HuH-7.5 (cell line): ENCODE data around the gene CD247.
"Not testable (repeated sequence)": the region's sequence is repeated elsewhere in the genome, so short reads cannot be mapped to it uniquely, and the experiment has no call there.

Experiments
- DNase-seq: peaks from one replicate; pipeline ENCODE4 v3.0.0; 2011; ENCODE audit warnings: low spot score

Gene CD247

DNA sequence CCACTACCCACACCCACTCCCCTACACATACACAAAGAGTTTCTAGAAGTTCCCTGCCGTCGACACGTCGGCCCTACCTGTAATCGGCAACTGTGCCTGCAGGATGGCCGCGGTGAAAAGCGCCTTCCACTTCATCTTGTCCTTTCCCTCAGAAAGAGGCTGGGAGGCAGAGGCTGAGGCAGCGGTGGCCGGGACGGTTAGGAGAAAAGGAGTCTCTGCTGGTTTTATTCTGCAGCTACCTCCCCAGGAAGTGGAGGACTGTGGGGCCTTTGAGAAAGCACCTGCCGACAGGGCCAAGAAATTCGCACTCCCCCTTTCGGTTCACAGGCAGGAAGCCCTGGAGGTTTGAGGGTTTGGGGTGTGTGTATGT is at the start of gene CD247:
CD247 (minus strand) TSS at position 199 of the 370 bp plus-strand sequence; CDS start at position 135, 64 bp downstream.
- DNase-seq = no peak

DNA sequence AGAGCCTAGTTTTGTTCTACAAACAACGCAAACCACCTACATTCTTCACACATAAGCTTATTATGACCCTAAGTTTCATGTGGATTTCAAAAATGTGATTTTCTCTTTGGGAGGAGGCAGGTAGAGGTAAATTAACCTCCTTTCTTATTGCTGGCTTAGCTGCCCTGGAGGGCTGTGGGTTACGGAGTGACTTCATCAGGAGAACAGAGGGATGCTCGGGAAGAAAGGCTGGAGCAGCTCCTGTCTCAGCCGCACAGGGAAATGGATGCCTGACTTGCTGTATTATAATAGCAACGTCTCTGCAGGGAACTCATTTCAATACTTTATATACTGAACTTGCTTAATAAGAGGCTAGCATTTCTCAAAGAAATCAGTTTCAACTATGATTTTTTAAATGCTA is 49.3 kb upstream of the CD247 start:
- no peak for DNase-seq

DNA sequence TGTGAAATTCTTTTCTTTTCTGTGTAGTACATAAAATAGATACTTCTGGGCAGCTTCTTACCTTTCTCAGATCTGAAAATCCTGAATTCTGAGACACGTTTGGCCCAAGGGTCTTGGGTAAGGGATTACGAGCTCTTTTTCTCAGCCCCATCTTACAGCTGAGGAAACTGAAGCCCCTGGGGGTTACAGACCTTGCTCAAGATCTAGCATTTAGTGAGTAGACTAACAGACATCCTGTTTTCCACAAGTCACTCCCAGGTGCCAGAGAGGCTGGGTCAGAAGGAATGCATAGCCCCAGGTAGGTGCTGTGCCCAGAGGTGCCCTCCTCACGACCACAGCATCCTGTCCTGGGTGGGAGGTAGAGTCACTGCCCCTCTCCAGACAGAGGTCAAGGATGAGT is 48.4 kb upstream of the CD247 start:
- DNase-seq = no peak

DNA sequence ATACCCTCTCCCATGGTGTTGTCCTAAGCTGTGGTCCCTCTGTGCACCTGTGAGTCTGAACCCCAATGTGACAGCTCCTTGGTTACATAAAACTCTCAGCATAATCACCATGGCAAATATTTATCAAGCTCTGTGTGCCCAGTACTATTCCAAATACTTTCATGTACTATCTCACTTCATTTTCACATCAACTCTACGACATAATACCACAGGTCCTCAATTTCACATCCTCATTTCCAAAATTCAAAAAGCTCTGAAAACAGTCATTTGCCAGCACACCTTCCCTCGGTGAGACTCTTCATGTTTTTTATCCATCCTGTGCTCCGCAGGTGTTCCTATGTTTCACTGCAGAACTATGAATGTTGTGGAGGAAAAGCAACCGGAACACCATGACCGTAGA is 47.6 kb upstream of the CD247 start:
- no peak for DNase-seq

DNA sequence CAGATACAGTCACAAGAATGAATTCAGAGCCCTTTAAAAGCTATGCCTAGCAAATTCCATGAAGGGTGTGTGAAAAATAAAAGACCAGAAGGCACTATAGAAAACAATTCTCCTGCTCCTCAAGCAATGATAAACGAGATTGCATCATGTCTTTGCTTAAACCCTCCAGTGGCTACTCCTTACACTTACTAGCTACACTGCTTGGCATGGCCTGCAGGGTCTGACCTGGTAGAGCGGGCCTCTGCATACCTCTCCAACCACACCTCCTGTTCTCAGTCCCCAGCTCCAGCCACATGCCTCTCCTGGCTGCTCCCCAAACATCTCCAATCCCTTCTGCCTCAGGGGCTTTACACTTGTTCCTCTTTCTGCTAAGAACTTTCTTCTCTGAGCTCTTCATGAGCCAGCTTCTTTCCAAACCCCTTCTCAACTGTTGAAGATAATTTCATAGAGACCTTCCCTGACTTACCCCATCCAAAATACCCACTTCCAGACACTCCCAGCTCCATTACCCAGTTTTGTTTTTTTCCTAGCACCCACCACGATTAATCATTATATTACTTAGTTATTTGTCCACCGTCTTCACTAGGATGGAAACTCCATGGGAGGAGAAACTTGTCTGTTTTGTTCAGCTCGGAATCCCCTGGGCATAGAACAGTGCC is 46.4 kb upstream of the CD247 start:
- no peak for DNase-seq

DNA sequence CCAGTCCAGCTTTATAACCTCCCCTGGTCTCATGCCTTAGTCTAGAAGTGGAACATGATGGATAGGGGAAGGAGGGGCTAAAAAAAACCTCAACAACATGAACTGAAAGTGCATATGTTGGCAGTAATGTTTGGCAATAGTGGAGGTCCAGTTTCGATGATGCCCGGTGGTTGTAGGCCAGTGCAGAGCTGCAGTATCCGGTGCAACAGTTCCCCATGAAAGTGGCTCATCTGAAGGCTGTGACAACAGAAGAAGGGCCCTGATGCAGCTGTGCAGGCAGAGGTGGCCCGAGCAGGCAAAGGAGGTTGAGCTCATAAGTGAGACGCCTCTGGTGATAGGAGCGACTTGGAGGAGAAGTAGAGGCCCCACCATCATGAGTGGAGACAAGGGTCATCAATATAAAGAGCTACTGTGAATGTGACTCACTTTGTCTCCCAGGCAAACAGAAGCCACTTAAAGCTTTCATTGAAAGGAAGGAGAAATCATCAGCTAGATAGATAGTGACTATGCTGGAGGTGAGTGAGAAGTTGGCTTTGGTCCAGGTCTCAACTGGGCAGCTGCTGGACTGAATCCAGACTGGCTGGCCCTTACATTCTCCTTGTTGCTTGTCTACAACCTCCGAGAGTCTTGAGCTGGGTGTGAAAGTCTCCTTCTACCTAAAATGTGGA is 45.4 kb upstream of the CD247 start:
- DNase-seq = no peak

DNA sequence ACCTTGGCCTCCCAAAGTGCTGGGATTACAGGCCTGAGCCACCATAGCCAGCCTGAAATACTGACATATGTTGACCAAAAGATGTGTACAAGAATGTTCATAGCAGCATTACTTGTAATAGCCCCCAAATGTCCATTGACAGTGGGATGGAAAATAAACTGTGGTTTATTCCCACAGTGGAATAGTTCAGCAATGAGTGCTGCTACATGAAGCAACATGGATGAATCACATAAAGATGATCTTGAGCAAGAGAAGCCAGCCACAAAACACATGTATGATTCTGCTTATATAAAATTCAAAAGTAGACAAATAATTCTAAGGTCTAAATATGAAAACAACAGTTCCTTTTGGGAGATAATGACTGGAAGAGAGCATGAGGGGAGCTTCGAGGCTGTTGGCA is 44.4 kb upstream of the CD247 start:
- no peak for DNase-seq

DNA sequence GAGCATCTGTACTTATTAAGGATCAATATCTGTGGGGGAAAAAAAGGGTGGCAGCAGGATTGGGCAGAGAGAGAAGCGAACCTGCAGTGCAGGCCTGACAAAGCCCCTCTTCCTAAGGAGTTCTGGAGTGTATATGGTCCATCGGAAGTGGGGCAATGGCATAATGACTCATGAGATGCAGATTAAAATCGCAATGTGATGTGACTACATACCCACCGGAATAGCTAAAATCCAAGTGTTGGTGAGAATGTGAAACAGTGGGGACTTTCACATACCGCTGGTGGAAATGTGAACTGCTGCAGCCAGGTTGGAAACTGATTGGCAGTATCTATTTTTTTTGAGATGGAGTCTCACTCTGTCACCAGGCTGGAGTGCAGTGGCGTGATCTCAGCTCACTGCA is 43.4 kb upstream of the CD247 start:
- no peak for DNase-seq

DNA sequence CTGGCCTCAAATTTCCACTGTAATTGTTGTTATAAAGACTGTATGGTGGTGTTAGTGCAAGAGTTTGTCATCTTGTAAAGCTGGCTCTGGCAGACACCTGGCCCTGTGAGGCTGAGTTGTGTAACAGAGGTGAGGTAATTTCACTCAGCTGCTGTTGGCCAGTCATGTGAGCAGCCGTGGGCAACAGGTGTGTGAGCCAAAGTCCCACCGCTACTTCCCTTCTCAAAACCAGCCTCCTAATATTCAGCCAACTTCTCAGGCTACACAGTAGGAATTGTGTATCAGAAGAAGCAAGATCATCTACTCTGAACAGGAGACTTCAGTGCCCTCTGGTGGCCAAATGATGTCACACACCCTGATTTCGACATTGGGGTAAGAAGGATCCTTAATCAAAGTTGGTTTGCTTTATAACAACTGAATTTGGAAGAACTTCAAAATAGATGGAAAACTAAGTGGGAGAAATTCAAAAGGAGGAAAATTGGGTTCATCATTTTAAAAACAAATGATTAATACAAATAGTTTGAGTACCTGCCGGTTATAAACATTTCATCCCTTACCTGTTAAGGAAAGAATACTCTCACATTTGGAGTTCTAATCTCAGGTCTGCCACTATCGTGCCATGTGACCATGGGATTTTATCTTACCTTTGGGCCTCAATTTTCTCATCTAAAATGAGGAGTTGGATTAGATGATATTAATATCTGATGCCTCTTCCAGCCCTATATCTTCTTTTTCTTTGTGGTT is 37.8 kb upstream of the CD247 start:
- peak; percentile 45 for DNase-seq

DNA sequence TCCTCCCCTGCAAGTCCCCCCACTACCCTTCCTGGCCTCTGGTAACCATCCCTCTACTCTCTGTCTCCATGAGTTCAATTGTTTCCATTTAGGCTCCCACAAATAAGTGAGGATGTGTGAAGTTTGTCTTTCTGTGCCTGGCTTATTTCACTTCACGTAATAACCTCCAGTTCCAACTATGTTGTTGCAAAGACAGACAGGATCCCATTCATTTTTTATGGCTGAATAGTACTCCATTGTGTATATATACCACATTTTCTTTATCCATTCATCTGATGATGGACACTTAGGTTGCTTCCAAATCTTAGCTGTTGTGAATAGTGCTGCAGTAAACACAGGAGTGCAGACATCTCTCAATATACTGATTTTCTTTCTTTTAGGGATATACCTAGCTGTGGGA is 36.7 kb upstream of the CD247 start:
- DNase-seq = not testable (repeated sequence)

DNA sequence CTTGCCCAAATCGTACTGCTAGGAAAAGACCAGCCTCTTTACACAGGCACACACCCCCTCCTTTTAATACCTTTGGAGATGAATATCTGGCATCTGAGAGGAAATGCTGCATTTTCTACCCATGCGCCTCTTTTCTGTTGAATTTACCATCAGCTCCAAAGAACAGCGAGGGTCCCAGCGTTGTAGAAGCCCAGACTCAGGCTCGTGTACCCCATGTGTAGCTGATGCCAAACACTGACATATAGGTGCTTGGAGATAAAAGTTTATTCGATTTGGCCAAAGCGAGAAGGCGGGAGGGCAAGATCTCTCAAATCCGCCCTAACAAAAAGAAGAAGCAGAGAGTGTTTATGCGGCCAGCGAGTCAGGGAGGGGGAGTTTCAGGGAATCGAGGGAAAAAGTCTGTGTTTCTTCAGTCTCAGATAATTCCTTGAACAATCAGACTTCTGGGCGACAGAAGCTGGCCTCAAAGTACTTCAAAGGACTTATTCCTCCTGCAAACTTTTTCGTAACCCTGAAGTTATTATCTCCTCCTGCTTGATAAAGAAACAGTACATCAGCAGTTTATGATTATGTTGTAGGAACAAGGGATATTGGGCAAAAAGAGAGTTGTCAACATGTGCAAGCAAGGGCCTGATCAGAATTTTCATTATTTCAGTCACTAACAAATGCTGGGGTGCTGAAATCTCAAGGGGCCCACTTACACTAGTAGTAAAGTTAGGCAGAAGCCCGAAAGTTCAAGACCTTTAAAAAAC is 35.9 kb upstream of the CD247 start:
- no peak for DNase-seq

DNA sequence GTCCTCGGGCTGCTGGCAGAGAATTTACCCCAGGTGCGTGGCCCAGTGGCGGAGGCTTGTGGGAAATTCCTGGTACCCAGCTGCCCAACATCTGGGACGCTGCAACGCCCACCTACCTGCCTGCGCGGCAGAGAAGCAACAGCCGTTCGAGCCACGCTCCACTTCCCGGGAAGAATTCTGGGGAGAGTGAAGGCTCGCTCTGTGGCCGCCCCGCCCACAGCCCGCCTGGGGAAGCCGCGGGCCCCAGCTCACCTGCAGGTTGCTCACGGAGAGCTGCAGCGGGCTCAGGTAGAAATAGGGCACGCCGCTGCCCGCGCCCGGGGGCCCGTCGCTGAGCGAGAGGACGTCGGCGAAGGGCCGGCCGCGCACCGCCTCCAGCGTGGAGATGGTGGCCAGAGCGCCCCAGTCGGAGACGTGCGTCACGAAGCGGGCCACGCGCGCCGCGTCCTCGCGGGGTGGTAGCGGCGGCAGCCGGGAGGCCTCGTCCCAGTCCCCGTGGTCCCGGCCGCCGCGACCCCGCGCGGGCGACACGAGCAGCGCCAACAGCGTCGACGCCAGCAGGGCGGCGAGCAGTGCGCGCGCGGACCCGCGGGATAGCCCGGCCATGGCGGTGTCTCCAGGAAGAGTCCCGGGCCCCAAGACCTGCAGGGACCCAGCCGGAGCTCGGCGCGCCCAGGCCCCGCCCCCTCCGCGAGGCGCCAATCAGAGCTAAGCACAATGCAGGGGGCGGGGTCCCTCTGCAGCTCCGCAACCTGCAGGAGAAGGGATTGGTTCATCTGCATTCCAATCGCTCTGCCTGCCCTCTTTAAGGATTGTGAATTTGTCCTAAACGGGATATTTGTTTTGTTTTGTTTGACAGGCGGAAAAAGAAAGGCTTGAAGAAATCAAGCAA is 35.1 kb upstream of the CD247 start, which contains the start of gene CREG1:
CREG1 (minus strand) TSS at position 627 of the 892 bp plus-strand sequence.
- peak; percentile 85 for DNase-seq

DNA sequence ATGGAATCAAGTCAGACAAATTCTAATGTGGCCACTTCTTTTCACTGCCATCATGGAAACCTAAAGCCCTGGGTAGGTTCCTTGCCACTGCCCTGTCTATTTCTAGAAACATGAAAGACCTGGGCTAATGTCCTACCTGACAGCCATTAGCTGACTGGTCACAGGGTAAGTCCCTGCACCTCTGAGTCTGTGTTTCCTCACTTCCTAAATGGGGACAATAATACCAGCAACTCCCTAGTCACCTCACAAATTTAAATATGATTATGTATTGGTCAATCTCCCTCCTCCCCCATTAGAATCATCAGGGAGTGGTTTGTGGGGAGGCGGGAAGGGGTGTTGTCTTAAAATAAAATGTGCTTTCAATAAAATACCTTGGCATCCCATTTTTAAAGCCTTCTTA is 33.0 kb upstream of the CD247 start:
- DNase-seq = no peak

DNA sequence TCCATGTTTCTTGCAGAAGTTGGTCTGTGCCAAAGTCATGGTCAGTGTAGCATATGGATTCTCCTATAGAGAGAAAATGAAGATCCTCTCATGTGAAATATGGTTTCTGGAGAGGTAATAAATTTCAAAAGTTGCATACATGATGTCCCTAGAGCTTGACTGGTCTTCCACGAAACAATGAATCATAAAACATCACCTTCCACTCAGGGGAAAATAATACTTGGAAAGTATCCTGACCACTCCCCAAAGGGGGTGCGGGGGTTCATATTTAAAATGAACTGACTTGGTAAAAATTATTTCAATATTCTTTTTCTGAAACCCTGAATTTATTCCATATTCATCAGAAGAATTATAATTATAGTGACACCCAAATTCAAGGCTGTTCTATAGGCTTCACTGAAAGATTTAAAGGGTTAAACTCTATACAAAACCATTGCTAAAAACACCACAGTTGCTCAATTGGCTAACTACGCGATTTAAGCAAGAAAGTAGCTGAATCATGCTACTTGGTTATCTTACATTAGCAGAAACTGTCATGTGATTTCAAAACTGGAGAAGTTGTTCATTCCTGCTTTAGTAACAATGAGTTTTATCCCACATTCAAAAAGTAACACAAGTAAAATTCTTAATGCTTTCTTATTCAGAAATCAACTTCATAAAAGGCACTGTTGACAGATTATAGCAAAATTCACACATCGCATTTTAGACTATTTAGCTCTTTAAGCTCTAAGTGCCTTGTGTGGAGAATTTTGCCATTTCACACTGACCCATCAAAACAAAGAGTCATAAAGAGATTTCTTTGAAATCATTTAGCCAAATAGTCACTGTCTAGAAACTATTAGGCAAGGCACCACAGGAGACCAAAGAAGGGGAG is 30.0 kb upstream of the CD247 start:
- no peak for DNase-seq

DNA sequence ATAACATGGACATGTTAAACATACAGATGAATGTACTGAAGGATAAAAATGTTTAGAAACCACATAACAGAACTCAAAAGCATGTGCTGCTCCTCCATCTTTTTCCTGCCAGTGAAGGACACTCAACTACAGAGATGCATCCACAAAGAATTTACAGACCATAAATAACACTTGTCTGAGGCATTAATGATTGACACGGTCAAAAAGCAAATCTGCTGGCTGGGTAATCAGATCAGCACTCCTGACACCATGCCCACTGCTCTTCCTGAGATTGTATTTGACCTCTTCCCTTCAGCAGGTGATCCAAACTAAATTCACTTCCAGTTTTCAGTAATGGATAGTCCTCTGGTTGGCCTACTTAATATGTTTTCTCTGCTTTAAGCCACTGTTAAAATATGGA is 28.6 kb upstream of the CD247 start:
- no peak for DNase-seq

DNA sequence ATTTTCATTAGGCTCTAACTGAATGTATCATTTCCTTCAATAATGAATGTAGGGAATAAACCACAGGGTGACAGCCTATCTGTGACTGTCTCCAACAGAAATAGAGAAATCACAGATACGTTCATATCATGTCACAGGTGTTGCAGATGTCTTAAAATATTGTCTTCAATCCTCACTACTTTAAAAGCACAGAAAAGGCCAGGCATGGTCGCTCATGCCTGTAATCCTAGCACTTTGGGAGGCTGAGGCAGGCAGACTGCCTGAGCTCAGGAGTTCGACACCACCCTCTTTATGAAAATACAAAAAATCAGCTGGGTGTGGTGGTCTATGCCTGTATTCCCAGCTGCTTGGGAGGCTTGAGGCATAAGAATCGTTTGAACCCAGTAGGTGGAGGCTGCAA is 27.0 kb upstream of the CD247 start:
- DNase-seq = no peak

DNA sequence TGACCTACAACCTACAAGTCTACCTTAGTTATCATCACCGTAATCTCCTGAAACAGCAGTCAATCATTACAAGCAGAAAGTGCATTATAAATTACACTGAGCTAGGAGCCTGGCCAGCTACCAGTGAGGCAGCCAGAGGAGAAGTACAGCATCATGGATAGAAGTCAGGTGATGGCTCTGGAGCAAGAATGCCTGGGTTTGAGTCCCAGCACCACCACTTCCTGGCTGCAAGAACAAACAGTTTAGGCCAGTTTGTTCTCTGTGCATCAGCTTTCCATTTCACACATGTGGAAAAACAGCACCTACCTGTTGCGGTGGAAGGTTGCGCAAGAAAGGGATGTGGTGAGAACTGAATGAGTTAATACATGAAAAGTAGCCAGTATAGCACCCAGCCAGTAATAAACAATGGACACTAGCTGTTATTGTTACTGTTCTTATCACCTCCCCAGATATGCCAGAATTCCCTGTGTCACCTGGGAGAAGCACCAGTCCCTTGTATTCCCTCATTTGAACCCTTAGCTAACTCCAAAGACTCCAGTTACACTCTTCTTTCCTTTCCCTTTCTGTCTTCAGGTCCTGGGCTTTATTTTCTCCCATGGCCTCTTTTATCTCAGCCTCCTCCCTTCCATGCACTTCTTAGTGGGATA is 26.2 kb upstream of the CD247 start:
- DNase-seq = no peak

DNA sequence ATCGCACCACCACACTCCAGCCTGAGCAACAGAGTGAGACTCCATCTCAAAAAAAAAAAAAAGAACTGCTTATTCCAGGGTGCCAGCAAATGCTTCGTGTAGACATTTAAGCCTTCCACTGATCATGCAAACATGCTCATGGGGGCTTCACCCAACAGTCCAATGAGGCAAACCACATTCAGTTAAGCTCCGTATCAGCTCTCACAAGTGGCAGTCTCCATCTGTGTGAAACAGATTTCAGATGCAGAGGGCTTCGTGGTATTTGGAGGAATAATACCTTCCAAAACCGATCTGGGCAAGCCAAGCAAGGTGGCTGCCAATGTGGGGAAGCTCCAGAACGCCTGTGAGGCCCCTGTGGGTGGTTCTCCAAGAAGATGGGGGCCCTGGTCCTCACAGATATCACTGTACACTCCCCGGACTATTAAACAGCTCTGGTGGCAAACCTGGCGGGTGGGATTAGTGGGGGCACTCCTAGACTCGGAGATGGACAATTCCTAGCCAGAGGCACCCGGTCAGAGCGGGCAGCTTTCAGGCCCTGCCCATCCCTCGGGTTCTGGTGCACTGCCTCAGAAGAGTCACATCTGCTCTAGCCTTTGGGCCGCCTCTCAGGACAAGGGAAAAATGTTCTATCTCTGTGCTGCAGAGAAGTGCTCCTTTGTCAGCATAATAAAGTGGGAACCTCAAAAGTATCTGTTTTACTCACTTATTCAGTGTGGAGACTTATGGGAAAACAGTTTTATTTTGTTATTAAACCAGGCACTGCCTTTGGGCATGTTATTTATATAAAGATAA is 25.1 kb upstream of the CD247 start:
- DNase-seq = no peak
